Body of pancreas (tissue), 4 donors: ENCODE results near the gene KDM5D. TPM values are rescaled to one million over a fixed set of nuclear protein-coding genes. Genes with fewer than 3 reads are reported as not detected.

ENCODE experiments used
- ATAC-seq: fragments of 150-250 bp; one replicate; pipeline ENCODE4 v1.9.1; 2016
- DNase-seq, 4 donors: peaks; one replicate each; pipeline ENCODE4 v3.0.0-alpha.2; 2019
- H3K27ac ChIP-seq, 4 donors: fragments of 200-600 bp; sonication (generic); 1 replicate in 3 of 4; 2 replicates in 1 of 4; pipeline versions ENCODE4 v1.5.1 to v1.6.1; 2016 to 2019; ENCODE audit warnings: mild to moderate bottlenecking in 1 of 4, mixed read lengths in 1 of 4, moderate library complexity in 1 of 4
- H3K27me3 ChIP-seq, 2 donors: fragments of 200-600 bp; sonication (generic); one replicate each; pipeline ENCODE4 v1.6.0; 2016; ENCODE audit warnings: mild to moderate bottlenecking in 1 of 2
- H3K36me3 ChIP-seq, 2 donors: fragments of 200-600 bp; sonication (generic); replicated peaks in 1 of 2; 2 replicates each; pipeline ENCODE4 v1.5.1; 2016; ENCODE audit warnings: low read depth in 2 of 2; ENCODE audit not compliant: insufficient read depth in 1 of 2
- H3K4me1 ChIP-seq: fragments of 200-600 bp; sonication (generic); one replicate; pipeline ENCODE4 v1.6.0; 2016
- H3K4me3 ChIP-seq, 2 donors: fragments of 200-600 bp; sonication (generic); 1 replicate in 1 of 2; 2 replicates in 1 of 2; pipeline ENCODE4 v1.5.1; 2016 to 2019
- H3K9me3 ChIP-seq, 3 donors: fragments of 200-600 bp; sonication (generic); 1 replicate in 2 of 3; 2 replicates in 1 of 3; pipeline ENCODE4 v1.5.1; 2016
- CTCF ChIP-seq, 7 experiments: fragments of 450-650 bp in 4 of 7; fragments of 200-600 bp in 3 of 7; sonication (generic) in 3 of 7; IDR thresholded peaks; one replicate each; pipeline ENCODE4 v1.5.1; 2016 to 2019; ENCODE audit warnings: antibody characterized with exemption in 7 of 7
- POLR2A ChIP-seq, 3 donors: fragments of 450-650 bp; IDR thresholded peaks; one replicate each; pipeline ENCODE4 v1.6.1; 2016; ENCODE audit warnings: antibody characterized with exemption in 3 of 3, mild to moderate bottlenecking in 2 of 3
- WGBS, 2 donors: methylation state at CpG; one replicate each; pipeline ENCODE4 v1.1.5; 2017; 5-methylcytosine and 5-hydroxymethylcytosine counted together
- intact Hi-C: fragments of 100-400 bp; cut with DNase I; formaldehyde crosslinking; loops from one replicate; pipeline ENCODE4 v1.15.1; 2023
- total RNA-seq, 2 donors: library from RNA; depleted of rRNA; stranded (reverse); fragments of >200 nt; gene quantifications; one replicate each; pipeline ENCODE4 v1.1.0, GENCODE V29; 2016

The KDM5D gene
- total RNA-seq, 2 donors from 2014 or later = not detected

- no peak overlapping the region for H3K4me3 ChIP-seq
- DNase-seq (peak in 2 of 4 donors; percentile 51 to 73), ATAC-seq (peak; percentile 90)
- H3K27ac ChIP-seq = peak overlapping the region in 1 of 4 donors; percentile 55
- no peaks in the 10 kb centered on the region for H3K27me3 ChIP-seq
- peaks cover 0 to 6% of the 10 kb centered on the region in 2 donors for H3K36me3 ChIP-seq
- intact Hi-C loops = no loop called here
- no peaks in the 10 kb centered on the region for H3K9me3 ChIP-seq
- WGBS, 2 donors = 20 to 56% methylated on average over 4 to 14 of the region's 14 CpGs
- no peak for TF ChIP-seq CTCF (IDR thresholded peaks at IDR 0.05)
- no peak for TF ChIP-seq POLR2A (IDR thresholded peaks at IDR 0.05)
- H3K4me1 ChIP-seq = no peaks in the 10 kb centered on the region
Observed at GRCh38 chrY:19706273-19706672, 38.3 kb downstream of the KDM5D start.

DNA sequence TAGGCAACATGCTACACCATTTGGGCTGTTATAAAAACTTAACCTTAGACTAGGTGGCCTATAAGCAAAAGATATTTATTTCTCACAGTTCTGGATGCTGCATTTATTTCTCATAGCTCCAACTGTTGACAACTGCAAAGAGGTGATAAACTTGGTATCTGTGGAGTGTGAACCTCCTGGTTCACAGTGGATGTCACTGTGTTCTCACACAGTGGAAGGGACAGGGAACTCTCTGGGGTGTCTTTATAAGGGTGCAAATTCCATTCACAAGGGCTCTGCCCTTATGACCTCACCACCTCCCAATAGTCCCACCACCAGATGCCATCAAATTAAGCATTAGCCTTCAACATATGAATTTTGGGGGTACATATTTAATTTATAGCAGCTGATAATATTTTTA lies 46.0 kb downstream of the KDM5D start:
- no peaks in the 10 kb centered on the region for H3K4me1 ChIP-seq
- TF ChIP-seq CTCF (IDR thresholded peaks at IDR 0.05) (no peak), POLR2A (IDR thresholded peaks at IDR 0.05) (no peak)
- intact Hi-C loops = no loop called here
- no peak for DNase-seq
- H3K36me3 ChIP-seq = no peaks in the 10 kb centered on the region
- no peak overlapping the region for H3K4me3 ChIP-seq
- no peak overlapping the region for H3K27ac ChIP-seq
- no peak for ATAC-seq
- H3K9me3 ChIP-seq = no peaks in the 10 kb centered on the region
- H3K27me3 ChIP-seq = no peaks in the 10 kb centered on the region

DNA sequence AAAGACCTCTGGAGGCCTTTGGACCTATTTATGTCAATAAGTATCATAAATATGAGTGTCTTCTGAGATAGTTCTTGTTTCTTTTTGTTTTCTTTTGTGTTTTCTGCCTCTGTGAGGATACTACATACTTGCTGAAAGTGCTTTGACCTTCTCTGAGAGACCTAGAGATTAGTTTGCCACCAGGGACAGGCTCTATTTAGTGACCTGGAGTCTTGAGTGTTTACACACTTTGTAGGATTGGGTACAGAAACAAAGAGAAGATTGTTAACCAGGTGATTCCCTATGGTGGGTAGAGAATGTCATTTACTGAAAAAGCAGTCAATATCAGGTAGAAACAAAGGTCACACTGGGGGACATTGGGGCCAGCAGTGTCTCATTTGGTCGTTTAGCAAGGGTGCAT lies 63.7 kb downstream of the KDM5D start:
- Histone ChIP-seq H3K4me3 (no peak overlapping the region), H3K27ac (no peak overlapping the region), H3K36me3 (no peaks in the 10 kb centered on the region), H3K9me3 (no peaks in the 10 kb centered on the region), H3K27me3 (no peaks in the 10 kb centered on the region), H3K4me1 (no peaks in the 10 kb centered on the region)
- TF ChIP-seq CTCF (IDR thresholded peaks at IDR 0.05) (no peak), POLR2A (IDR thresholded peaks at IDR 0.05) (no peak)
- 15 to 38% methylated on average over 1 of the region's 1 CpG for WGBS, 2 donors
- no peak for ATAC-seq
- no peak for DNase-seq
- intact Hi-C loops = no loop called here
